K562 (cell line): Measurements from ENCODE around the gene ATP6V0E1. TPM values are rescaled to one million over a fixed set of nuclear protein-coding genes. Genes with fewer than 3 reads are reported as not detected.

Experiments used
- ATAC-seq: fragments of 200-7000 bp; cut with Tn5 transposase; 3 replicates; pipeline ENCODE4 v1.9.1; 2020; ENCODE audit warnings: moderate library complexity
- BruUV-seq: library from RNA; stranded (reverse); fragments of 400-500 nt; replicated peaks from 2 replicates; lab custom pipeline; 2021; lab: Mats Ljungman, UMichigan
- CTCF ChIA-PET: fragments of 300-600 bp; formaldehyde crosslinking; extraction: SDS; loops from one replicate; lab custom pipeline; 2021; ENCODE audit warnings: low intra/inter-chr PET ratio; lab: Yijun Ruan, JAX
- POLR2A ChIA-PET: fragments of 300-600, 350-650 bp; sonication (Branson Sonifier 250); formaldehyde crosslinking; extraction: SDS; loops from one replicate; lab custom pipeline; 2021; ENCODE audit warnings: antibody characterized with exemption, inconsistent platforms; lab: Yijun Ruan, JAX
- DNase-seq, 4 experiments: peaks; one replicate each; pipeline versions ENCODE4 v3.0.0 to v3.0.0-alpha.2; 2011 to 2018; ENCODE audit warnings: low spot score in 3 of 4, mixed read lengths in 3 of 4; ENCODE audit errors: extremely low read depth in 1 of 4
- FAIRE-seq: peaks from 2 replicates; lab custom pipeline; 2011; peaks lifted over from hg19 to GRCh38; lab: Jason Lieb, UNC
- H2AFZ ChIP-seq: 2 replicates; pipeline ENCODE4 v1.6.0; 2011; ENCODE audit warnings: low read depth, low read length, control low read depth, inconsistent platforms
- H3K27ac ChIP-seq: fragments of 200-600 bp; 3 replicates; pipeline ENCODE4 v1.8.0; 2011; ENCODE audit warnings: low read depth, mild to moderate bottlenecking, control low read depth, inconsistent platforms, low read length, moderate library complexity, mixed read lengths; ENCODE audit errors: extremely low read depth
- H3K27me3 ChIP-seq, 2 experiments: fragments of 300-600 bp in 1 of 2; 2 replicates in 1 of 2; 3 replicates in 1 of 2; pipeline versions ENCODE4 v1.6.0 to v1.8.0; 2011; ENCODE audit warnings: inconsistent platforms in 2 of 2, low read length in 2 of 2, mild to moderate bottlenecking in 1 of 2, mixed read lengths in 1 of 2, moderate library complexity in 1 of 2; ENCODE audit not compliant: control insufficient read depth in 2 of 2, insufficient read depth in 2 of 2
- H3K36me3 ChIP-seq: fragments of 300-600 bp; 3 replicates; pipeline ENCODE4 v1.8.0; 2011; ENCODE audit warnings: mild to moderate bottlenecking, low read length, inconsistent platforms; ENCODE audit not compliant: control insufficient read depth, insufficient read depth
- H3K4me1 ChIP-seq, 2 experiments: fragments of 200-600 bp in 1 of 2; replicated peaks in 1 of 2; 2 replicates in 1 of 2; 3 replicates in 1 of 2; pipeline versions ENCODE4 v1.5.1 to v1.8.0; 2011; ENCODE audit warnings: inconsistent platforms in 2 of 2, low read length in 2 of 2, mild to moderate bottlenecking in 1 of 2, mixed read lengths in 1 of 2, moderate library complexity in 1 of 2; ENCODE audit not compliant: control insufficient read depth in 2 of 2, insufficient read depth in 2 of 2
- H3K4me2 ChIP-seq: 2 replicates; pipeline ENCODE4 v1.6.1; 2011; ENCODE audit warnings: low read length, control low read depth, inconsistent platforms, mixed read lengths; ENCODE audit not compliant: insufficient read depth
- H3K4me3 ChIP-seq: fragments of 200-600 bp; sonication (generic), shearing (Covaris generic); 2 replicates; pipeline ENCODE4 v1.5.1; 2016; ENCODE audit warnings: control low read depth, inconsistent platforms
- H3K79me2 ChIP-seq: fragments of 200-600 bp; 3 replicates; pipeline ENCODE4 v1.8.0; 2011; ENCODE audit warnings: low read length, inconsistent platforms; ENCODE audit not compliant: control insufficient read depth, insufficient read depth
- H3K9ac ChIP-seq, 2 experiments: 2 replicates each; pipeline versions ENCODE4 v1.6.0 to v1.6.1; 2011; ENCODE audit warnings: low read depth in 2 of 2, low read length in 2 of 2, control low read depth in 1 of 2, inconsistent platforms in 1 of 2, mild to moderate bottlenecking in 1 of 2, mixed read lengths in 1 of 2; ENCODE audit not compliant: insufficient read depth in 1 of 2
- H3K9me1 ChIP-seq: one replicate; pipeline ENCODE4 v1.6.0; 2011; ENCODE audit warnings: inconsistent platforms, mild to moderate bottlenecking, low read length, moderate library complexity; ENCODE audit not compliant: control insufficient read depth, insufficient read depth
- H3K9me3 ChIP-seq: replicated peaks from 2 replicates; pipeline ENCODE4 v1.5.1; 2011; ENCODE audit warnings: low read depth, low read length, inconsistent platforms; ENCODE audit not compliant: control insufficient read depth, insufficient read depth
- H4K20me1 ChIP-seq: replicated peaks from 2 replicates; pipeline ENCODE4 v1.6.1; 2011; ENCODE audit warnings: low read length, inconsistent platforms, mixed read lengths; ENCODE audit not compliant: control insufficient read depth, insufficient read depth
- CBX1 ChIP-seq: sonication (generic); IDR thresholded peaks from 2 replicates; pipeline ENCODE4 v1.6.1; 2016; ENCODE audit warnings: antibody characterized with exemption, low read depth, mild to moderate bottlenecking
- CTBP1 ChIP-seq: fragments of 450-650 bp; IDR thresholded peaks from 2 replicates; pipeline ENCODE4 v1.6.1; 2016; ENCODE audit warnings: borderline replicate concordance
- EP300 ChIP-seq: IDR thresholded peaks from 2 replicates; pipeline ENCODE4 v1.6.1; 2012; ENCODE audit warnings: low read length, improper control_type of control experiment
- NONO ChIP-seq, 2 experiments: fragments of 200-400 bp in 1 of 2; fragments of 450-650 bp in 1 of 2; formaldehyde crosslinking in 1 of 2; IDR thresholded peaks; 2 replicates each; pipeline ENCODE4 v1.6.1; 2017; ENCODE audit warnings: low read depth in 2 of 2, mild to moderate bottlenecking in 2 of 2, moderate library complexity in 2 of 2, low read length in 1 of 2
- TSC22D4 ChIP-seq: fragments of 450-650 bp; IDR thresholded peaks from 2 replicates; pipeline ENCODE4 v1.6.1; 2016; ENCODE audit warnings: missing genetic modification characterization, missing biosample characterization, control low read depth
- ZNF24 ChIP-seq: fragments of 450-650 bp; IDR thresholded peaks from 2 replicates; pipeline ENCODE4 v1.6.1; 2016
- ZNF639 ChIP-seq, 2 experiments: fragments of 200-800 bp in 1 of 2; sonication (Bioruptor generic) in 1 of 2; sonication (generic) in 1 of 2; formaldehyde crosslinking in 1 of 2; IDR thresholded peaks in 1 of 2; conservative IDR thresholded peaks in 1 of 2; 2 replicates each; pipeline versions ENCODE4 v1.5.0 to v1.6.1; 2016 to 2020; ENCODE audit warnings: missing compliant biosample characterization in 1 of 2, missing genetic modification characterization in 1 of 2, missing genetic modification reagents in 1 of 2
- ZZZ3 ChIP-seq: fragments of 450-650 bp; IDR thresholded peaks from 2 replicates; pipeline ENCODE4 v1.6.1; 2016; ENCODE audit warnings: antibody characterized with exemption, mild to moderate bottlenecking, moderate library complexity
- WGBS: fragments of 100-300 bp; shearing (Covaris generic); methylation state at CpG from one replicate; pipeline ENCODE4 v1.1.6; 2016; ENCODE audit warnings: low coverage, mixed read lengths; ENCODE audit not compliant: insufficient coverage; ENCODE audit errors: missing lambda C conversion rate; 5-methylcytosine and 5-hydroxymethylcytosine counted together
- in situ Hi-C: fragments of 300-500 bp; cut with MboI; formaldehyde crosslinking; loops from 4 replicates; pipeline ENCODE4 v1.15.0; 2018; ENCODE audit warnings: inconsistent platforms, mixed read lengths
- intact Hi-C: fragments of 100-400 bp; cut with micrococcal nuclease; formaldehyde crosslinking; loops from 2 replicates; pipeline ENCODE4 v1.14.2; 2022
- polyA plus RNA-seq, 8 experiments: library from polyadenylated mRNA; depleted of rRNA in 4 of 8; stranded (reverse) in 5 of 8; unstranded in 3 of 8; fragments of >200 nt; fragmentation: Nextera tagmentation in 2 of 8; fragmentation: Illumina TruSeq in 1 of 8; extraction: Ambion mirVana in 2 of 8; extraction: Trizol in 1 of 8; gene quantifications; 2 replicates each; pipeline versions ENCODE4 v1.2.1 to v1.2.3, GENCODE V29; 2011 to 2014; ENCODE audit warnings: inconsistent platforms in 1 of 8, missing spikeins in 1 of 8
- total RNA-seq, 7 experiments: library from RNA; depleted of rRNA in 6 of 7; stranded (reverse); fragments of >200 nt in 6 of 7; fragmentation: Illumina TruSeq in 2 of 7; extraction: Trizol in 2 of 7; gene quantifications; 2 replicates each; pipeline versions ENCODE4 v1.2.1 to v1.2.3, GENCODE V29; 2011 to 2021; ENCODE audit warnings: low replicate concordance in 1 of 7
- TF ChIP-seq, protein P1 (sequence below): fragments of 250-450 bp; sonication (Bioruptor Pico); IDR thresholded peaks from 2 replicates; pipeline ENCODE4 v1.8.0; 2021; ENCODE audit warnings: moderate library complexity, mild to moderate bottlenecking, inconsistent platforms

Gene ATP6V0E1
- total and polyA plus RNA-seq, 9 of the 15 experiments (the other 6 are each of a cell fraction or from before 2014, with no cell fraction given), result 63.8 to 395 (median 112) TPM

DNA sequence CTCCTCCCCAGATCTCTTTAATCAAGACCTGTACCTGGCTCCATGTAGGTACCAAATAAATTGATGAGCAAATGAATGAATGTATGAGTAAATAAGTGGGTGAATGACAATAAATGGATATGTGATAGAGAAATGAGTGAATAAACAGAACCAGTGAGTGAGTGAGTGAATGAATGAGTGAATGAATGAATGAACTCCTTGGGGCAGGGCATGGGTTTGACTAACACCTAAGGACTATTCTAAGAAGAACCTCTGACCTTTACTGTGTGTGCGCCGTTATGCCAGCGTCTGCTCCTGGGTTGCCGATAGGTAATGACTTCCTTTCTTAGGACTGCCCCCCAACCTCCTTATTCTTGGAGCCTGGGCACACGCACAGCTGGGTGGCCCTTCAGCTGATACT lies 26.1 kb upstream of the ATP6V0E1 start:
- Histone ChIP-seq H3K4me3 (no peak overlapping the region), H3K27ac (no peak overlapping the region), H3K36me3 (peaks cover 17% of the 10 kb centered on the region; the same call in 2 of the 3 replicates), H4K20me1 (no peaks in the 10 kb centered on the region; the same call in 1 of the 2 replicates), H3K9ac (no peak overlapping the region), H3K4me1 (peaks cover 7 to 8% of the 10 kb centered on the region in 2 experiments; a peak in 4 of 5 replicates), H3K4me2 (no peak overlapping the region), H2AFZ (no peak overlapping the region), H3K9me1 (peaks cover 4% of the 10 kb centered on the region), H3K27me3 (0 out of 5 replicates have a peak, but pooled peaks cover 0 to 2% of the 10 kb centered on the region in 2 experiments), H3K79me2 (peaks cover 15% of the 10 kb centered on the region; the same call in 2 of the 3 replicates), H3K9me3 (no peaks in the 10 kb centered on the region)
- ChIA-PET POLR2A (no interaction called here), CTCF (interaction anchor here (1.2 kb wide), 1 partner anchor 19 kb away, joined by 4 read pairs; no protein-coding TSS in a partner anchor)
- DNase-seq (no peak), FAIRE-seq (no peak), ATAC-seq (no peak)
- TF ChIP-seq ZNF24, result peak; percentile 84
- TF ChIP-seq EP300, result no peak
- in situ Hi-C loops, result no loop called here
- BruUV-seq, result no TSS peak
- 52% methylated on average over 5 of the region's 5 CpGs for WGBS
- intact Hi-C loops, result no loop called here

- ChIA-PET CTCF (interaction anchor here (0.8 to 1.2 kb wide), 2 partner anchors 20 to 189 kb away, joined by 3 to 4 read pairs; no protein-coding TSS in a partner anchor), POLR2A (interaction anchor here (0.5 to 2.3 kb wide), 13 partner anchors 7 to 721 kb away, joined by 3 to 7 read pairs (median 4); partner anchors contain the start of gene DUSP1)
- peak; percentile 92 for ATAC-seq
- no TSS peak for BruUV-seq
- Histone ChIP-seq H3K27me3 (0 out of 5 replicates have a peak, but pooled peaks cover 0 to 2% of the 10 kb centered on the region in 2 experiments), H3K4me3 (peak overlapping the region; percentile 91), H3K9me1 (peaks cover 4% of the 10 kb centered on the region), H3K27ac (peak overlapping the region; percentile 92), H4K20me1 (no peaks in the 10 kb centered on the region; the same call in 1 of the 2 replicates), H3K9ac (peak overlapping the region; percentile 89 to 98), H3K36me3 (peaks cover 18% of the 10 kb centered on the region; the same call in 2 of the 3 replicates), H3K79me2 (peaks cover 15% of the 10 kb centered on the region; the same call in 2 of the 3 replicates), H3K4me2 (peak overlapping the region; percentile 100), H2AFZ (peak overlapping the region; percentile 97), H3K4me1 (peaks cover 7 to 8% of the 10 kb centered on the region in 2 experiments; a peak in 4 of 5 replicates), H3K9me3 (no peaks in the 10 kb centered on the region)
- intact Hi-C loops (no loop called here), in situ Hi-C loops (no loop called here)
- peak; percentile 80 to 97 (median 96) for DNase-seq
- FAIRE-seq, result no peak
- 1% methylated on average over 24 of the region's 54 CpGs for WGBS
- TF ChIP-seq CTBP1, result peak; percentile 12; the same call in 1 of the 2 replicates
- TF ChIP-seq ZNF639 (CRISPR knock-in tag; conservative IDR thresholded peaks at IDR 0.05 in 1 of 2, IDR thresholded peaks at IDR 0.05 in 1 of 2), result no peak; a peak in 1 of 4 replicates
- TF ChIP-seq, protein P1, sequence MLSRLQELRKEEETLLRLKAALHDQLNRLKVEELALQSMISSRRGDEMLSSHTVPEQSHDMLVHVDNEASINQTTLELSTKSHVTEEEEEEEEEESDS (CRISPR knock-in tag), result 0 out of 2 replicates have a peak, but pooled peaks have one; percentile 22
- TF ChIP-seq TSC22D4 (tag), result no peak
- 0 out of 4 replicates have a peak, but pooled peaks of 1 of the 2 experiments have one; percentile 23 for TF ChIP-seq NONO (IDR thresholded peaks at IDR 0.05; ENCODE audit: low read depth in 2 of 2, low read length in 1 of 2)
- TF ChIP-seq ZZZ3, result 0 out of 2 replicates have a peak, but pooled peaks have one; percentile 42
- TF ChIP-seq CBX1, result peak; percentile 23; the same call in 1 of the 2 replicates
Observed at GRCh38 chr5:172958331-172959046, 25.1 kb upstream of the ATP6V0E1 start.
